SK-N-SH (cell line): ENCODE measurements around the gene AFAP1L2. TPM values are rescaled to one million over a fixed set of nuclear protein-coding genes. Genes with fewer than 3 reads are reported as not detected.

Experiments
- CTCF ChIA-PET: fragments of 300-600, 350-600 bp; formaldehyde crosslinking; extraction: SDS; loops from one replicate; lab custom pipeline; 2021; lab: Yijun Ruan, JAX
- POLR2A ChIA-PET: fragments of 350-600 bp; sonication (Branson Sonifier 250); formaldehyde crosslinking; extraction: SDS; loops from one replicate; lab custom pipeline; 2020; ENCODE audit warnings: antibody characterized with exemption, inconsistent platforms; lab: Yijun Ruan, JAX
- DNase-seq: peaks from one replicate; pipeline ENCODE4 v3.0.0; 2012
- H2AFZ ChIP-seq: fragments of 200-600 bp; sonication (generic); 2 replicates; pipeline ENCODE4 v1.8.1; 2016; ENCODE audit warnings: antibody characterized with exemption, mild to moderate bottlenecking, low read depth
- H3F3A ChIP-seq: fragments of 200-600 bp; sonication (generic); replicated peaks from 2 replicates; pipeline ENCODE3; 2016; ENCODE audit warnings: antibody characterized with exemption, mild to moderate bottlenecking; ENCODE audit not compliant: insufficient read depth
- H3K27ac ChIP-seq, 2 experiments: fragments of 200-500 bp in 1 of 2; fragments of 200-600 bp in 1 of 2; sonication (Bioruptor generic) in 1 of 2; sonication (generic), shearing (Covaris generic) in 1 of 2; 2 replicates each; pipeline versions ENCODE4 v1.5.1 to v1.6.1; 2014 to 2016; ENCODE audit warnings: low read depth in 2 of 2, inconsistent platforms in 1 of 2, low read length in 1 of 2, mild to moderate bottlenecking in 1 of 2, mixed read lengths in 1 of 2
- H3K27me3 ChIP-seq: fragments of 200-600 bp; sonication (generic), shearing (Covaris generic); 2 replicates; pipeline ENCODE4 v1.6.1; 2016; ENCODE audit warnings: mixed run types; ENCODE audit not compliant: insufficient read depth
- H3K36me3 ChIP-seq, 2 experiments: fragments of 200-500 bp in 1 of 2; fragments of 200-600 bp in 1 of 2; sonication (Bioruptor generic) in 1 of 2; sonication (generic) in 1 of 2; replicated peaks in 1 of 2; 2 replicates each; pipeline versions ENCODE3 to v1.5.1; 2014 to 2016; ENCODE audit warnings: low read length in 1 of 2, mild to moderate bottlenecking in 1 of 2; ENCODE audit not compliant: insufficient read depth in 2 of 2, control insufficient read depth in 1 of 2
- H3K4me1 ChIP-seq, 2 experiments: fragments of 200-500 bp in 1 of 2; fragments of 200-600 bp in 1 of 2; sonication (Bioruptor generic) in 1 of 2; sonication (generic), shearing (Covaris generic) in 1 of 2; 2 replicates each; pipeline versions ENCODE4 v1.5.1 to v1.6.1; 2014 to 2016; ENCODE audit warnings: low read depth in 1 of 2, low read length in 1 of 2, mixed run types in 1 of 2; ENCODE audit not compliant: insufficient read depth in 2 of 2, control insufficient read depth in 1 of 2
- H3K4me2 ChIP-seq: fragments of 200-600 bp; sonication (generic), shearing (Covaris generic); 2 replicates; pipeline ENCODE4 v1.6.1; 2017; ENCODE audit warnings: mixed run types
- H3K4me3 ChIP-seq, 2 experiments: fragments of 200-500 bp in 1 of 2; fragments of 200-600 bp in 1 of 2; sonication (Bioruptor generic) in 1 of 2; sonication (generic), shearing (Covaris generic) in 1 of 2; 2 replicates each; pipeline versions ENCODE4 v1.5.1 to v1.8.1; 2014 to 2016; ENCODE audit warnings: low read depth in 2 of 2, inconsistent platforms in 1 of 2, low read length in 1 of 2, mild to moderate bottlenecking in 1 of 2, mixed read lengths in 1 of 2, moderate library complexity in 1 of 2
- H3K79me2 ChIP-seq: fragments of 200-600 bp; sonication (generic); 2 replicates; pipeline ENCODE4 v1.8.1; 2017; ENCODE audit warnings: mild to moderate bottlenecking; ENCODE audit not compliant: insufficient read depth
- H3K9ac ChIP-seq: fragments of 200-600 bp; sonication (generic); 2 replicates; pipeline ENCODE4 v1.6.1; 2017; ENCODE audit warnings: mixed run types
- H3K9me2 ChIP-seq: fragments of 200-600 bp; sonication (generic); 2 replicates; pipeline ENCODE4 v1.6.1; 2017; ENCODE audit warnings: mixed run types
- H3K9me3 ChIP-seq: fragments of 200-600 bp; sonication (generic); 2 replicates; pipeline ENCODE4 v1.6.1; 2017; ENCODE audit warnings: mixed run types, mild to moderate bottlenecking, moderate library complexity
- H4K20me1 ChIP-seq: fragments of 200-600 bp; sonication (generic); 2 replicates; pipeline ENCODE4 v1.6.1; 2017; ENCODE audit warnings: mild to moderate bottlenecking, mixed run types; ENCODE audit not compliant: insufficient read depth
- CHD2 ChIP-seq: fragments of 150-350 bp; IDR thresholded peaks from 2 replicates; pipeline ENCODE4 v1.6.1; 2018; ENCODE audit warnings: low read length; ENCODE audit not compliant: partially characterized antibody
- ELF1 ChIP-seq: IDR thresholded peaks from 2 replicates; pipeline ENCODE4 v1.4.0; 2012
- EZH2phosphoT487 ChIP-seq: fragments of 200-600 bp; sonication (generic); IDR thresholded peaks from 2 replicates; pipeline ENCODE4 v1.6.1; 2017; ENCODE audit warnings: low read depth, mixed run types, mild to moderate bottlenecking, antibody characterized with exemption, moderate library complexity, borderline replicate concordance
- FOSL2 ChIP-seq: IDR thresholded peaks from 2 replicates; pipeline ENCODE4 v1.4.0; 2012; ENCODE audit warnings: low read depth, mild to moderate bottlenecking, moderate library complexity, borderline replicate concordance
- FOXM1 ChIP-seq: IDR thresholded peaks from 2 replicates; pipeline ENCODE4 v1.4.0; 2012; ENCODE audit warnings: low read depth, mild to moderate bottlenecking
- IRF3 ChIP-seq: fragments of 150-350 bp; IDR thresholded peaks from 2 replicates; pipeline ENCODE4 v1.6.1; 2016; ENCODE audit warnings: mild to moderate bottlenecking, low read depth, low read length
- NRF1 ChIP-seq: IDR thresholded peaks from 2 replicates; pipeline ENCODE4 v1.6.1; 2012; ENCODE audit warnings: low read depth, mild to moderate bottlenecking, low read length
- POLR2AphosphoS5 ChIP-seq: IDR thresholded peaks from 2 replicates; pipeline ENCODE4 v1.6.1; 2012; ENCODE audit warnings: low read depth, low read length
- RAD21 ChIP-seq: IDR thresholded peaks from 2 replicates; pipeline ENCODE4 v1.6.1; 2012; ENCODE audit warnings: mild to moderate bottlenecking, low read length
- RXRA ChIP-seq: IDR thresholded peaks from 2 replicates; pipeline ENCODE4 v1.4.0; 2012; ENCODE audit warnings: low read depth, mild to moderate bottlenecking, borderline replicate concordance
- SIN3A ChIP-seq: IDR thresholded peaks from 2 replicates; pipeline ENCODE4 v1.6.1; 2012; ENCODE audit warnings: low read depth, mild to moderate bottlenecking, low read length, moderate library complexity, borderline replicate concordance
- SMC3 ChIP-seq: IDR thresholded peaks from 2 replicates; pipeline ENCODE4 v1.6.1; 2012; ENCODE audit warnings: low read depth, low read length, improper control_type of control experiment
- TAF1 ChIP-seq: IDR thresholded peaks from 2 replicates; pipeline ENCODE4 v1.6.1; 2012; ENCODE audit warnings: low read depth, mild to moderate bottlenecking, low read length, moderate library complexity, borderline replicate concordance
- YY1 ChIP-seq: IDR thresholded peaks from 2 replicates; pipeline ENCODE4 v1.4.0; 2012; ENCODE audit warnings: low read depth, mild to moderate bottlenecking
- ZBTB33 ChIP-seq: IDR thresholded peaks from 2 replicates; pipeline ENCODE4 v1.4.0; 2012; ENCODE audit warnings: low read depth, borderline replicate concordance
- WGBS: methylation state at CpG from one replicate; pipeline ENCODE4 v1.1.6; 2017; ENCODE audit warnings: low lambda C conversion rate; 5-methylcytosine and 5-hydroxymethylcytosine counted together
- polyA plus RNA-seq, 3 experiments: library from polyadenylated mRNA; depleted of rRNA; stranded (reverse); fragments of >200 nt; gene quantifications; 2 replicates each; pipeline ENCODE4 v1.2.3, GENCODE V29; 2012
- TF ChIP-seq, protein P1 (sequence below): IDR thresholded peaks from 2 replicates; pipeline ENCODE4 v1.4.0; 2012; ENCODE audit warnings: low read depth, borderline replicate concordance
- TF ChIP-seq, protein P2 (sequence below): fragments of 200-600 bp; sonication (generic); IDR thresholded peaks from 2 replicates; pipeline ENCODE4 v1.6.1; 2017; ENCODE audit warnings: antibody characterized with exemption, mild to moderate bottlenecking, moderate library complexity
- TF ChIP-seq, protein P3 (sequence below): fragments of 150-350 bp; IDR thresholded peaks from 2 replicates; pipeline ENCODE4 v1.6.1; 2017; ENCODE audit warnings: antibody characterized with exemption, low read length, low read depth, borderline replicate concordance
- TF ChIP-seq, protein P4 (sequence below): IDR thresholded peaks from 2 replicates; pipeline ENCODE4 v1.4.0; 2012; ENCODE audit warnings: low read depth

AFAP1L2 gene
- polyA plus RNA-seq, 1 of the 3 experiments (the other 2 are of a cell fraction) = 0.54 TPM

- TF ChIP-seq ZBTB33 = no peak
- TF ChIP-seq, protein P1, sequence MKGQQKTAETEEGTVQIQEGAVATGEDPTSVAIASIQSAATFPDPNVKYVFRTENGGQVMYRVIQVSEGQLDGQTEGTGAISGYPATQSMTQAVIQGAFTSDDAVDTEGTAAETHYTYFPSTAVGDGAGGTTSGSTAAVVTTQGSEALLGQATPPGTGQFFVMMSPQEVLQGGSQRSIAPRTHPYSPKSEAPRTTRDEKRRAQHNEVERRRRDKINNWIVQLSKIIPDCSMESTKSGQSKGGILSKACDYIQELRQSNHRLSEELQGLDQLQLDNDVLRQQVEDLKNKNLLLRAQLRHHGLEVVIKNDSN = no peak
- TF ChIP-seq FOSL2 = no peak
- TF ChIP-seq SIN3A = no peak
- no peak for TF ChIP-seq FOXM1
- TF ChIP-seq YY1 = no peak
- TF ChIP-seq, protein P2, sequence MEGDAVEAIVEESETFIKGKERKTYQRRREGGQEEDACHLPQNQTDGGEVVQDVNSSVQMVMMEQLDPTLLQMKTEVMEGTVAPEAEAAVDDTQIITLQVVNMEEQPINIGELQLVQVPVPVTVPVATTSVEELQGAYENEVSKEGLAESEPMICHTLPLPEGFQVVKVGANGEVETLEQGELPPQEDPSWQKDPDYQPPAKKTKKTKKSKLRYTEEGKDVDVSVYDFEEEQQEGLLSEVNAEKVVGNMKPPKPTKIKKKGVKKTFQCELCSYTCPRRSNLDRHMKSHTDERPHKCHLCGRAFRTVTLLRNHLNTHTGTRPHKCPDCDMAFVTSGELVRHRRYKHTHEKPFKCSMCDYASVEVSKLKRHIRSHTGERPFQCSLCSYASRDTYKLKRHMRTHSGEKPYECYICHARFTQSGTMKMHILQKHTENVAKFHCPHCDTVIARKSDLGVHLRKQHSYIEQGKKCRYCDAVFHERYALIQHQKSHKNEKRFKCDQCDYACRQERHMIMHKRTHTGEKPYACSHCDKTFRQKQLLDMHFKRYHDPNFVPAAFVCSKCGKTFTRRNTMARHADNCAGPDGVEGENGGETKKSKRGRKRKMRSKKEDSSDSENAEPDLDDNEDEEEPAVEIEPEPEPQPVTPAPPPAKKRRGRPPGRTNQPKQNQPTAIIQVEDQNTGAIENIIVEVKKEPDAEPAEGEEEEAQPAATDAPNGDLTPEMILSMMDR = no peak
- TF ChIP-seq TAF1 = no peak
- no peak for TF ChIP-seq SMC3
- no peak for TF ChIP-seq IRF3
- no peak for TF ChIP-seq RXRA
These were observed 2.2 kb upstream of the AFAP1L2 start (continued) for GRCh38 chr10:114406455-114406854.

GRCh38 chr10:114405011-114405350 is 679 bp upstream of the AFAP1L2 start:
- no peak overlapping the region for H3K9ac ChIP-seq
- H3K36me3 ChIP-seq = no peaks in the 10 kb centered on the region
- ChIA-PET POLR2A (no interaction called here), CTCF (interaction anchor here (0.7 to 4.3 kb wide), 2 partner anchors 25 to 101 kb away, joined by 3 to 30 read pairs; no protein-coding TSS in a partner anchor)
- H3K9me2 ChIP-seq = no peaks in the 10 kb centered on the region
- H3K27me3 ChIP-seq = peaks cover 27% of the 10 kb centered on the region; the same call in 1 of the 2 replicates
- 86% methylated on average over 14 of the region's 16 CpGs for WGBS
- no peak overlapping the region for H2AFZ ChIP-seq
- no peak for DNase-seq
- no peaks in the 10 kb centered on the region for H3K9me3 ChIP-seq
- no peaks in the 10 kb centered on the region for H4K20me1 ChIP-seq
- peaks cover 0 to 7% of the 10 kb centered on the region in 2 experiments; a peak in 1 of 4 replicates for H3K4me1 ChIP-seq
- H3K4me2 ChIP-seq = no peak overlapping the region
- H3K4me3 ChIP-seq = no peak overlapping the region
- H3K27ac ChIP-seq = no peak overlapping the region
- H3K79me2 ChIP-seq = no peaks in the 10 kb centered on the region
- H3F3A ChIP-seq = no peaks in the 10 kb centered on the region
- TF ChIP-seq SIN3A (no peak), TAF1 (no peak), IRF3 (no peak), NRF1 (no peak), POLR2AphosphoS5 (no peak), YY1 (no peak), RAD21 (no peak), ELF1 (no peak), CHD2 (no peak), FOXM1 (no peak), ZBTB33 (no peak), FOSL2 (no peak), EZH2phosphoT487 (no peak), SMC3 (no peak)
- TF ChIP-seq, protein P3, sequence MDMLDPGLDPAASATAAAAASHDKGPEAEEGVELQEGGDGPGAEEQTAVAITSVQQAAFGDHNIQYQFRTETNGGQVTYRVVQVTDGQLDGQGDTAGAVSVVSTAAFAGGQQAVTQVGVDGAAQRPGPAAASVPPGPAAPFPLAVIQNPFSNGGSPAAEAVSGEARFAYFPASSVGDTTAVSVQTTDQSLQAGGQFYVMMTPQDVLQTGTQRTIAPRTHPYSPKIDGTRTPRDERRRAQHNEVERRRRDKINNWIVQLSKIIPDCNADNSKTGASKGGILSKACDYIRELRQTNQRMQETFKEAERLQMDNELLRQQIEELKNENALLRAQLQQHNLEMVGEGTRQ = no peak
- TF ChIP-seq, protein P4, sequence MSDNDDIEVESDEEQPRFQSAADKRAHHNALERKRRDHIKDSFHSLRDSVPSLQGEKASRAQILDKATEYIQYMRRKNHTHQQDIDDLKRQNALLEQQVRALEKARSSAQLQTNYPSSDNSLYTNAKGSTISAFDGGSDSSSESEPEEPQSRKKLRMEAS = no peak
